ENCODE data around the gene PTPN20. TPM values are rescaled to one million over a fixed set of nuclear protein-coding genes. Genes with fewer than 3 reads are reported as not detected.

Gene PTPN20
- total RNA-seq, 4 donors from 2014 or later, result 0.24 to 4.8 (median 0.95) TPM; not detected in 1

DNA sequence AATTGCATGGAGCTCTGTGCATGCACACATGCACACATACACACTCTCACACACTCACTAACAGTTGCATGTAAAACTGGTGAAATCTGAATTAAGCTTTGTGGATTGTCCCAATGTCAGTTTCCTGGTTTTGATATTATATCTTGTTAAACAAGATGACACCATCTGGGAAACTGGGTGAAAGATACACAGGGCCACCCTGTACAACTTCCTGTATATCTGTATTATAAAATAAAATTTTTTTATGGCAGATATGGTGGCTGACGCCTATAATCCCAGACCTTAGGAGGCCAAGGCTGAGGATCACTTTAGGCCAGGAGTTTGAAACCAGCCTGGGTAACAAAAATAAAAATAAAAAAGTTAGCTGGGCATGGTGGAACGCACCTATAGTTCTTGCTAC, 87.4 kb downstream of the PTPN20 start:
- TF ChIP-seq, protein P1, sequence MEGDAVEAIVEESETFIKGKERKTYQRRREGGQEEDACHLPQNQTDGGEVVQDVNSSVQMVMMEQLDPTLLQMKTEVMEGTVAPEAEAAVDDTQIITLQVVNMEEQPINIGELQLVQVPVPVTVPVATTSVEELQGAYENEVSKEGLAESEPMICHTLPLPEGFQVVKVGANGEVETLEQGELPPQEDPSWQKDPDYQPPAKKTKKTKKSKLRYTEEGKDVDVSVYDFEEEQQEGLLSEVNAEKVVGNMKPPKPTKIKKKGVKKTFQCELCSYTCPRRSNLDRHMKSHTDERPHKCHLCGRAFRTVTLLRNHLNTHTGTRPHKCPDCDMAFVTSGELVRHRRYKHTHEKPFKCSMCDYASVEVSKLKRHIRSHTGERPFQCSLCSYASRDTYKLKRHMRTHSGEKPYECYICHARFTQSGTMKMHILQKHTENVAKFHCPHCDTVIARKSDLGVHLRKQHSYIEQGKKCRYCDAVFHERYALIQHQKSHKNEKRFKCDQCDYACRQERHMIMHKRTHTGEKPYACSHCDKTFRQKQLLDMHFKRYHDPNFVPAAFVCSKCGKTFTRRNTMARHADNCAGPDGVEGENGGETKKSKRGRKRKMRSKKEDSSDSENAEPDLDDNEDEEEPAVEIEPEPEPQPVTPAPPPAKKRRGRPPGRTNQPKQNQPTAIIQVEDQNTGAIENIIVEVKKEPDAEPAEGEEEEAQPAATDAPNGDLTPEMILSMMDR (IDR thresholded peaks at IDR 0.05), result no peak
- ATAC-seq (ENCODE audit: low FRiP score) (no peak), DNase-seq (ENCODE audit: low spot score) (no peak)

DNA sequence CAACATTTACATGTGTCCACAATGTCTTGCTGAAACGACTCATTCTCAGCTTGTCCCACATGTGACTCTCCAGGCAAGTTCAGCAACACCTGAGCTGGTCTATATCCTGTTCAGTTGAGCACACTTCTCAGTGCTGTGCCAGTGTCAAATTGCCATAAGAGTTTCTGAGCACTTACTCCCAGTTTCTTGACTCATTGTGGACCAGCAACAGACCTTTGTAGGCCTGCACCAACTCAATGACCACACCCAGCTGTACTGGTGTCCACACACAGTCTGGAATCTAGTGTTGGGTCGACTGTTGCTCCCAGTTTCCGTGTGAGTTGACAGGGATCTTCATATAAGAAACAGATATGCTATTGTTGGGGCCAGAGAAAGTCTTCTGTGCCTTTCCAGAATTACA, 88.0 kb downstream of the PTPN20 start:
- TF ChIP-seq, protein P1 (IDR thresholded peaks at IDR 0.05), result no peak
- no peak for ATAC-seq (ENCODE audit: low FRiP score)

DNA sequence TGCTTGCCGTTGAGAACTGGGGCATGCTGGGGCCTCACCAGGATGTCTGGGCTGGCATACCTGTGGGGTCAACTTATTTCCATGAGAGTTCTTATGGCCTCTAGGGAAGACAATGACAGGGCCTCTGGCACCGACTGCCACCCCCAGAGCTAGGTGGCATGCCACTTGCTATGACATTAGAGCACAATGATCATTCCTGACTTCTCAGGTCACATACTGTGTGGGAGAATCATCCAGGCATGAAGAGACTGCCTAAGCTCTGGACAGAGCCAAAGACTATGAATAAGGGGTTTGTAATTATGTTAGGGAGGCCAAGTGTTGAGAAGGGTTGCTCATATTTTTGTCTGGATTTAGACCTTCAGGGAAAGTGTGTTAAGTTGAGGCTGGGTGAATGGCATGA, 97.5 kb downstream of the PTPN20 start:
- TF ChIP-seq, protein P1 (IDR thresholded peaks at IDR 0.05), result no peak
- DNase-seq (ENCODE audit: low spot score) (no peak), ATAC-seq (ENCODE audit: low FRiP score) (no peak)

More for the DNA sequence above, 88.0 kb downstream of the PTPN20 start:
- no peak for DNase-seq (ENCODE audit: low spot score)

DNA sequence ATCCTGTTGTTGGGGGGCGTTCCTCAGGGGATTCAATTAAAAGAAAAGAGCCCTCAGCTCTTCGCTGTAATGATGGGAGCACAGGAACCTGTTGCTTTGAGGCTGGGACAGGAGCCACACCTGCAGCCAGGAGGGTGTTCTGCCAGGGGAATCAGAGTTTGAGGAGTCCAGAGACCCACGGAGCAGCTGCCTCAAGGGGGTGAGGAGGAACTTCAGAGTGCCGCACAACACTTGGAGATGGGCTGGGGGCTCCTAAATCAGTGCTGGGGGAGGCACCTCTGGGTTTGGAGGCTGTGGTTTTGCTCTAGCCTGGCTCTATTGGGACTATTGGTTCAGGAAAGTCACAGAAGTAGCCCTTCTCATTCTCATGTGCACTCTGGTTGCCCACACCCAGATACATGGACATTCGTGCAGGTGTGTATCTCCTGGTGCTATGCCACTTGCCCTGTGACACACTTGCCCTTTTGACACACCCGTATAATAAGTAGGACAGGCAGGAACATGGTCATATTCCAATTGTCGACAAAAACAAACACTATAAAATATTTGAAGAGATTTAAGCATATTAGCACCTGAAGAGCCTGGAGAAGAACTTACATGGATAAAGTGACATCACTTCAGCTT, 98.1 kb downstream of the PTPN20 start:
- DNase-seq (ENCODE audit: low spot score) (no peak), ATAC-seq (ENCODE audit: low FRiP score) (no peak)
- TF ChIP-seq, protein P1 (IDR thresholded peaks at IDR 0.05), result no peak

DNA sequence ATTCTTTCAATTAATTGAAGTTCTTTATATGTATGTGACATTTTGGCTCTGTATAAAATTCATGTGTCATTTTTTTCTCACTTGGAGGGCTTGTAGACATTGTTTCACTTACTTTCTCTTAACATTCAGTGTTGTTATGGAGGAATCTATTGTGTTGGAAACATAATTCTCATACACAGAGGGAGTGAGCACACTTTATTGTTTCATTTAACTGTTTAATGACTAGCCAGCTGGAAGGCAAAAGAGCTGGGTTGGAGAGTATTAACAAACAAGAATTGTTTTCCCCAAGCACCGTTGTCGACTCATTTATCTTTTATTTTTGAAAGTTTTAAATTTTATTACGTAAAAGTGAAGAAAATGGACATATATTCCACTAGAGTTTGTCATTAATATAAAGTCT, 98.8 kb downstream of the PTPN20 start:
- TF ChIP-seq, protein P1 (IDR thresholded peaks at IDR 0.05), result no peak
- DNase-seq (ENCODE audit: low spot score) (no peak), ATAC-seq (ENCODE audit: low FRiP score) (no peak)

DNA sequence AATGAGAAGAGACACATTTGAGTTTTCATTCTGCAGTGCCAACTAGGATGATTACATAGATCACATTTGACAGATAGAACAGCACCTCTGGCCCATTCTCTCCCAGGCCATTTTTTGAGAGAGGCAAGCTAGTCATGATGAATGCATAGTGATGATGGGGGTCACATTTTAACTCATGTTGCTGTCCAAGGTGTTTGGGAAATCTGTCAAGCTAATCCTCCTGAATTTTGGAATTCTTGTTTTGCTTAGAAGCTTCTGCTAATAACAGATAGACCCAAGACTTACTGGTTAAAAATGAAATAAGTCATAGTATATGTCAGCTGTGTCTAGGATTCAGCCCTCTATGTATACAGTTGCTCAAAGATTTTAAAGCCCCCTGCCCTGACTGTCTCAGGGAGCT, 101.0 kb downstream of the PTPN20 start:
- TF ChIP-seq, protein P1 (IDR thresholded peaks at IDR 0.05), result no peak
- DNase-seq (ENCODE audit: low spot score) (no peak), ATAC-seq (ENCODE audit: low FRiP score) (no peak)

DNA sequence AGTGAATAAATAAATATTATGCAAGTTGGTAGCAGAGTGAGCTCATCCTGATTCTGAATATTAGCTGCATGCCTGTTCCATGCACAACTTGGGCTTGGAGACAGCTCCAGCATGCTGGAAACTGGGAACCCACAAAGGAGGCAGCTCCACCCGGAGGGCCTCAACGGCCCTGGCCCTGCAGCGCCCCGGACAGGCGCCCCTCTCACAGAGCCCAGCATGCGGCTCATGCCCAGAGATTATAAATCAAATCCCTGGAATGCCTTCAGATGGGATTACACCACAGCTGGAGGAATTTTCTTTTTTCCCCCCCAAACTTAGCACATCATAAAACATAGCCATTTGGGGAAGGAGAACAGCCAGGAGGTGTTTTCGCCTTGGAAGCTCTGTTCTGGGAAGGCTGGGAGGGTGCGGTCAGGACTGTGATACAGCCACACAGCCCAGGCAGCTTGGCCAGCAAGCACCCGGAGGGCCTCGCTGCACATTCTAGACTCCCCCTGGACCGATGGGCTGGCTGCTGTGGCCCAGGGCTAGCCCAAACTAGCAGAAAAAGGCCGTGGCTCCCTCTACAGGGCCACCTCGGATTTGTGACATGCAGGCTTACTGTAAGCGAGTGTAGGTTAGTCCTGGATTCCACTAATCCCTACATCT, 102.4 kb downstream of the PTPN20 start:
- DNase-seq (ENCODE audit: low spot score), result no peak
- ATAC-seq (ENCODE audit: low FRiP score), result no peak
- TF ChIP-seq, protein P1 (IDR thresholded peaks at IDR 0.05), result no peak
